Prostate gland (tissue), 2 donors: Measurements from ENCODE around the gene FHDC1.

Source experiments
- CTCF ChIP-seq, 4 experiments: fragments of 200-600 bp in 2 of 4; fragments of 450-650 bp in 2 of 4; sonication (generic) in 2 of 4; IDR thresholded peaks; 1 replicate in 3 of 4; 2 replicates in 1 of 4; pipeline ENCODE4 v1.5.1; 2016 to 2019; ENCODE audit warnings: antibody characterized with exemption in 4 of 4, mild to moderate bottlenecking in 2 of 4, moderate library complexity in 2 of 4
- POLR2A ChIP-seq: fragments of 450-650 bp; IDR thresholded peaks from one replicate; pipeline ENCODE4 v1.6.1; 2016; ENCODE audit warnings: antibody characterized with exemption, mild to moderate bottlenecking

- TF ChIP-seq CTCF (IDR thresholded peaks at IDR 0.05) (no peak), POLR2A (no peak)
Observed at GRCh38 chr4:152992027-152992426, 55.9 kb downstream of the FHDC1 start.
